OCI-LY3 (cell line): ENCODE results near the gene ARID1B.

Experiments used
- EZH2phosphoT487 ChIP-seq: fragments of 200-600 bp; shearing (Covaris generic); IDR thresholded peaks from 2 replicates; pipeline ENCODE4 v1.6.1; 2018; ENCODE audit warnings: antibody characterized with exemption, mixed run types, low read depth
- TF ChIP-seq, protein P1 (sequence below): fragments of 200-600, 300-600 bp; sonication (generic); IDR thresholded peaks from 2 replicates; pipeline ENCODE4 v1.5.1; 2014; ENCODE audit warnings: antibody characterized with exemption, low read length, low read depth

DNA sequence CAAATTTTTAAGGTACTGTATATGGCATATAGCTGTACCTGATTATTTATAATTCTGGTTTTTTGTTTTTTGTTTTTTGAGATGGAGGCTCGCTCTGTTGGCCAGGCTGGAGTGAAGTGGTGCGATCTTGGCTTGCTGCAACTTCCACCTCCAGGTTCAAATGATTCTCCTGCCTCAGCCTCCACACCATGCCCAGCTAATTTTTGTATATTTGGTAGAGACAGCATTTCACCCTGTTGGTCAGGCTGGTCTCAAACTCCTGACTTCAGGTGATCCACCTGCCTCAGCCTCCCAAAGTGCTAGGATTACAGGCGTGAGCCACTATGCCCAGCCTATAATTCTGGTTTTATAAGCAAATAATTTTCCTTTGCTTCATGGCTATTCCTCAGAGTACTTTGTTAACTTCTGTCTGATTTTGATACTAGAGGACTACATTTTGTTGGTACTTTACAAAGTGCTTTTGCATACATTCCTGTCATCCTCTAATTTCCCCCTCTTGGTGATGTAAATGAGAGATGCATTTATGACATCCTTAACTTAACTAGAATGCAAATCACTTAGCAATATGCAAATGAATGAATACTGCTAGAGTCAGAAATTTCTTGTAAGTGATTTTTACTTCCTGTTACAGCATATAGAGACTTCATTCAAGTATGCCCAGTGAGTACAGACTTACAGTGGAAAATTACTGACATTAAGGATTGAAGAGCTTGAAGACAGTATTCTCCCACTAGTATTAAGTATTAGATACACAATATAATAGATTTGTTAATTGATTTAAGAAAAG lies 35.7 kb upstream of the ARID1B start:
- TF ChIP-seq EZH2phosphoT487: no peak
- TF ChIP-seq, protein P1, sequence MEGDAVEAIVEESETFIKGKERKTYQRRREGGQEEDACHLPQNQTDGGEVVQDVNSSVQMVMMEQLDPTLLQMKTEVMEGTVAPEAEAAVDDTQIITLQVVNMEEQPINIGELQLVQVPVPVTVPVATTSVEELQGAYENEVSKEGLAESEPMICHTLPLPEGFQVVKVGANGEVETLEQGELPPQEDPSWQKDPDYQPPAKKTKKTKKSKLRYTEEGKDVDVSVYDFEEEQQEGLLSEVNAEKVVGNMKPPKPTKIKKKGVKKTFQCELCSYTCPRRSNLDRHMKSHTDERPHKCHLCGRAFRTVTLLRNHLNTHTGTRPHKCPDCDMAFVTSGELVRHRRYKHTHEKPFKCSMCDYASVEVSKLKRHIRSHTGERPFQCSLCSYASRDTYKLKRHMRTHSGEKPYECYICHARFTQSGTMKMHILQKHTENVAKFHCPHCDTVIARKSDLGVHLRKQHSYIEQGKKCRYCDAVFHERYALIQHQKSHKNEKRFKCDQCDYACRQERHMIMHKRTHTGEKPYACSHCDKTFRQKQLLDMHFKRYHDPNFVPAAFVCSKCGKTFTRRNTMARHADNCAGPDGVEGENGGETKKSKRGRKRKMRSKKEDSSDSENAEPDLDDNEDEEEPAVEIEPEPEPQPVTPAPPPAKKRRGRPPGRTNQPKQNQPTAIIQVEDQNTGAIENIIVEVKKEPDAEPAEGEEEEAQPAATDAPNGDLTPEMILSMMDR: no peak
